ENCODE data around the gene PDXDC1. TPM values are rescaled to one million over a fixed set of nuclear protein-coding genes. Genes with fewer than 3 reads are reported as not detected.
"Not testable (repeated sequence)": the region's sequence is repeated elsewhere in the genome, so short reads cannot be mapped to it uniquely, and the experiment has no call there.

Gene PDXDC1, protein sequence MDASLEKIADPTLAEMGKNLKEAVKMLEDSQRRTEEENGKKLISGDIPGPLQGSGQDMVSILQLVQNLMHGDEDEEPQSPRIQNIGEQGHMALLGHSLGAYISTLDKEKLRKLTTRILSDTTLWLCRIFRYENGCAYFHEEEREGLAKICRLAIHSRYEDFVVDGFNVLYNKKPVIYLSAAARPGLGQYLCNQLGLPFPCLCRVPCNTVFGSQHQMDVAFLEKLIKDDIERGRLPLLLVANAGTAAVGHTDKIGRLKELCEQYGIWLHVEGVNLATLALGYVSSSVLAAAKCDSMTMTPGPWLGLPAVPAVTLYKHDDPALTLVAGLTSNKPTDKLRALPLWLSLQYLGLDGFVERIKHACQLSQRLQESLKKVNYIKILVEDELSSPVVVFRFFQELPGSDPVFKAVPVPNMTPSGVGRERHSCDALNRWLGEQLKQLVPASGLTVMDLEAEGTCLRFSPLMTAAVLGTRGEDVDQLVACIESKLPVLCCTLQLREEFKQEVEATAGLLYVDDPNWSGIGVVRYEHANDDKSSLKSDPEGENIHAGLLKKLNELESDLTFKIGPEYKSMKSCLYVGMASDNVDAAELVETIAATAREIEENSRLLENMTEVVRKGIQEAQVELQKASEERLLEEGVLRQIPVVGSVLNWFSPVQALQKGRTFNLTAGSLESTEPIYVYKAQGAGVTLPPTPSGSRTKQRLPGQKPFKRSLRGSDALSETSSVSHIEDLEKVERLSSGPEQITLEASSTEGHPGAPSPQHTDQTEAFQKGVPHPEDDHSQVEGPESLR
- 100 to 1,000 TPM in 2 of 3 donors, 10 to 100 TPM in 1; 90.4 to 101 (median 100) TPM for polyA plus RNA-seq (ENCODE audit: insufficient read length in 3 of 3)

DNA sequence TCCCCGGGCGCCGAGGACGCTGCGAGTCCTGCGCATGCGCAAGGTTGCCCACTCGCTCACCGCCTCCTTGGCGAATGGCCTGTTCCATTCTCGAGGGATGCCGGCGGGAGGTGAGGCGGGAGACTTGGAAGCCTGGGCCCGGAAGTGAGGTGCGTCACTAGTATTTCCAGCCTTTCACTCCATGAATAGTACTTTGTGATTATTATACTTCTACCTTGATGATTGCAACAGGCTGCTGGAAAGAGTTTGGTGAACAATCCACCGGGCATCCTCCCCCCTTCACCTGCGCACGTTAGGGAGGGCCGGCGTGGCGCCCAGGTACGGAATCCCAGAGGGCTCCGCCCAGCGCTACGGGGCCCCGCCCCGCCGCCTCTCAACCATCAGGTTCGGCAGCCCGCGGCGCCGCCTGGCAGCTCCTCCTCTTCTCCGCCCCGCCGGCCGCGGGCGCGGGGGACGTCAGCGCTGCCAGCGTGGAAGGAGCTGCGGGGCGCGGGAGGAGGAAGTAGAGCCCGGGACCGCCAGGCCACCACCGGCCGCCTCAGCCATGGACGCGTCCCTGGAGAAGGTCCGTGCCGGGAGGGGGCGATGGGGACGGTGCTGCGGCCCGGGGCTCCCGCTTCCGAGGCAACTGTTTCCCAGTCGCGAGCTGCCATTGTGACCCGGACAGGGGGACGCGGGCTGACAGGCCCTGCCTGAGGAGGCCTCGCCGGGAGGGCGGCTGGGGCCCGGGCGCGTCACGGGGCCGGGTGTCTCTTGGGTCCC, at the start of gene PDXDC1:
PDXDC1 (plus strand) TSS at position 371 of the 762 bp plus-strand sequence; CDS start at position 545, 174 bp downstream.
- DNase-seq (ENCODE audit: low read depth in 3 of 3, low spot score in 2 of 3), result peak; percentile 69 to 88 (median 86)

DNA sequence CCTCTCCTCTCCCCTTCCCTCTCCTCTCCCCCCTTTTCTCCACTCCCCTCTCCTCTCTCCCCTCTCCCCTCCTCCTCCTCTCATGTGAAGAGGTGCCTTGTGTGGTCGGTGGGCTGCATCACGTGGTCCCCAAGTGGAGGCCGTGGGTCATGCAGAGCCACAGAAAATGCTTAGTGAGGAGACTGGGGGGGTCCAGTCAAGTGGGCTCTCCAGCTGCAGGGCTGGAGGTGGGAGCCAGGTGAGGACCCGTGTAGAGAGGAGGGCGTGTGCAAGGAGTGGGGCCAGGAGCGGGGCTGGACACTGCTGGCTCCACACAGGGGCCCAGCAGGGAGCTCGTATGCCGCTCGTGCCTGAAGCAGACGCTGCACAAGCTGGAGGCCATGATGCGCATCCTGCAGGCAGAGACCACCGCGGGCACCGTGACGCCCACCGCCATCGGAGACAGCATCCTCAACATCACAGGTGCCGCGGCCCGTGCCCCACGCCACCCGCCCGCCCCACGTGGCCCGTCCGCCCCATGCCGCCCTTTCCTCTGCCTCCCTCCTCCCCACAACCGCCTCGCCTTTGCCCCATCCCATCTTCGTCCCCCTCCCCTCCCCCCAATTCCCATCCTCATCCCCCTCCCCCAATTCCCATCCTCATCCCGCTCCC, 46.6 kb upstream of the PDXDC1 start:
- DNase-seq (ENCODE audit: low read depth in 3 of 3, low spot score in 2 of 3), result not testable (repeated sequence)

DNA sequence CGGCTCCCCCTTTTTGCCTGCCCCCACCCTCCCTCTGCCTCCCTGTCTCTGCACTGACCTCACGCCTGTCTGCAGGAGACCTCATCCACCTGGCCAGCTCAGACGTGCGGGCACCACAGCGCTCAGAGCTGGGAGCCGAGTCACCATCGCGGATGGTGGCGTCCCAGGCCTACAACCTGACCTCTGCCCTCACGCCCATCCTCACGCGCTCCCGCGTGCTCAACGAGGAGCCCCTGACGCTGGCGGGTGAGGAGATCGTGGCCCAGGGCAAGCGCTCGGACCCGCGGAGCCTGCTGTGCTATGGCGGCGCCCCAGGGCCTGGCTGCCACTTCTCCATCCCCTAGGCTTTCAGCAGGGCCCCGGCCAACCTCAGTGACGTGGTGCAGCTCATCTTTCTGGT, 45.6 kb upstream of the PDXDC1 start:
- not testable (repeated sequence) for DNase-seq (ENCODE audit: low read depth in 3 of 3, low spot score in 2 of 3)

DNA sequence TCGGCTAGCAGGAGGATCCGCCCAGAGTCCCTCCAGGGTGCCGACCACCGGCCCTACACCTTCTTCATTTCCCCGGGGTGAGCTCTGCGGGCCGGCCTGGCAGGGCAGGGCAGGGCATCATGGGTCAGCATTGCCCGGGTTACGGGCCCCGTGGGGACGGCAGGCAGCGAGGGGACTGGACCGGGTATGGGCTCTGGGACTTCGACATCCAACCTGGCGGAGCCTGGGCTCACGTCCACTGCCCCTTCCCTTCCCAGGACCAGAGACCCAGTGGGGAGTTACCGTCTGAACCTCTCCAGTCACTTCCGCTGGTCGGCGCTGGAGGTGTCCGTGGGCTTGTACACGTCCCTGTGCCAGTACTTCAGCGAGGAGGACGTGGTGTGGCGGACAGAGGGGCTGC, 44.6 kb upstream of the PDXDC1 start:
- DNase-seq (ENCODE audit: low read depth in 3 of 3, low spot score in 2 of 3), result not testable (repeated sequence)

DNA sequence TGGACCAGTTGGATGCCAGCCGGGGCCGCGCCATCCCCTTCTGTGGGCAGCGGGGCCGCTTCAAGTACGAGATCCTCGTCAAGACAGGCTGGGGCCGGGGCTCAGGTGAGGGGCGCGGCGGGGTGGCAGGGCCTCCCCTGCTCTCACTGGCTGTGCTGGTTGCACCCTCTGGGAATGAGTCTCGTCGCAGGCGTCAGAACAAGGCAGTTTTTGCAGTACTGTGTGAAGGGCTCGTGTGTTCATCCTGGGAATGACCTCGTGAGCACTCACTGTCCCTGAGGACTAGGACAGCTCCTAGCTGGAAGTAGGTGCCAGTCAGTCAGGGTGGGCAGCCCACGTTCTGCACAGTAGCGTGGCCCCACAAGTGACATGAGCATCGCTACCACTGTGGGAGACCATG, 43.9 kb upstream of the PDXDC1 start:
- DNase-seq (ENCODE audit: low read depth in 3 of 3, low spot score in 2 of 3), result not testable (repeated sequence)

DNA sequence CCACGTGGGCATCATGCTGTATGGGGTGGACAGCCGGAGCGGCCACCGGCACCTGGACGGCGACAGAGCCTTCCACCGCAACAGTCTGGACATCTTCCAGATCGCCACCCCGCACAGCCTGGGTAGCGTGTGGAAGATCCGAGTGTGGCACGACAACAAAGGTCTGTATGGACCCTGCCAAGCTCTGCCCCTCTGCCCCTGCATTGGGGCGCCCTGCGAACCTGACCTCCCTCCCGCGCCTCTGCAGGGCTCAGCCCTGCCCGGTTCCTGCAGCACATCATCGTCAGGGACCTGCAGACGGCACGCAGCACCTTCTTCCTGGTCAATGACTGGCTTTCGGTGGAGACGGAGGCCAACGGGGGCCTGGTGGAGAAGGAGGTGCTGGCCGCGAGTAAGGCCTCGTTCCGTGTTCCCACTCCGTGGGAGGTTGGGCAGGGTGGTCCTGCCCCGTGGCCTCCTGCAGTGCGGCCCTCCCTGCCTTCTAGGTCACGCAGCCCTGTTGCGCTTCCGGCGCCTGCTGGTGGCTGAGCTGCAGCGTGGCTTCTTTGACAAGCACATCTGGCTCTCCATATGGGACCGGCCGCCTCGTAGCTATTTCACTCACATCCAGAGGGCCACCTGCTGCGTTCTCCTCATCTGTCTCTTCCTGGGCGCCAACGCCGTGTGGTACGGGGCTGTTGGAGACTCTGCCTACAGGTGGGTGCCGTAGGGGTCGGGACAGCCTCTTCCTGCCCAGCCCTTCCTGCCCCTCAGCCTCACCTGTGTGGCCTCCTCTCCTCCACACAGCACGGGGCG, 42.0 kb upstream of the PDXDC1 start:
- DNase-seq (ENCODE audit: low read depth in 3 of 3, low spot score in 2 of 3), result not testable (repeated sequence)

DNA sequence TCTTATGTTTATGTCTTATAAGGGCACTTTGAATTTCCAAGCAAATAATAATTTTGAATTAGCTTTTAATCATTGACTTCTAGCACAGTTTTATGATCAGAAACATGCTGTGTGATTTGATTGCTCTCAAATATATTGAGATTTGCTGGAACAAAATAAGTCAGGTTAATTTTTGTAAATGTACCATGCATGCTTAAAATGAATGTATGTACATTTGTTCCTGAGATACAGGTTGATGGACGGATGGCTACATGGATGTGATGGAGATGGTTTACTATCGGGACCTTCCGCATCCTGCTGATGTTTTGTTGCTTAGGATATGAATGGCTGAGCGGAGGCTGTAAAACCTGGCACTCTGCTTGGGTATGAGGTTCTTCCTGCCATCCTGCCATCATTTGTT, 37.7 kb upstream of the PDXDC1 start, which contains the start of gene NPIPA1:
NPIPA1 (plus strand) TSS at position 301 of the 400 bp plus-strand sequence; CDS start at position 301, 0 bp downstream.
- DNase-seq (ENCODE audit: low read depth in 3 of 3, low spot score in 2 of 3), result not testable (repeated sequence)

DNA sequence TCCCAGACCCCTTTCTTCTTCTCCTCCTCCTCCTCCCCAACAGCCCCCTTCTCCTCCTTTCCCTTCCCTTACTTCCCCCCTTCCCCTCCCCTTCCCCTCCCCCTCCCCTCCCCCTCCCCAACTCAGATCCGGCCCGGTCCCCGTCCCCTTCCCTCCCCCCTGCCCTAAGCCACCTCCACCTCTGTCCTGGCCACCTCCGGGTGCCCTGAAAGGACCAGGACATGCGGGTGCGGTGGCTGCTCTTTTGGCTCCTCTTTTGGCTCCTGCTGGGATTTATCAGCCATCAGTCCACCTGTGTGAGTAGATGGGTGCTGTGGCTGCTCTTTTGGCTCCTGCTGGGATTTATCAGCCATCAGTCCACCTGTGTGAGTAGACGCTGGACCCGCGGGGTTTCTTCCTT, 36.8 kb upstream of the PDXDC1 start:
- not testable (repeated sequence) for DNase-seq (ENCODE audit: low read depth in 3 of 3, low spot score in 2 of 3)

DNA sequence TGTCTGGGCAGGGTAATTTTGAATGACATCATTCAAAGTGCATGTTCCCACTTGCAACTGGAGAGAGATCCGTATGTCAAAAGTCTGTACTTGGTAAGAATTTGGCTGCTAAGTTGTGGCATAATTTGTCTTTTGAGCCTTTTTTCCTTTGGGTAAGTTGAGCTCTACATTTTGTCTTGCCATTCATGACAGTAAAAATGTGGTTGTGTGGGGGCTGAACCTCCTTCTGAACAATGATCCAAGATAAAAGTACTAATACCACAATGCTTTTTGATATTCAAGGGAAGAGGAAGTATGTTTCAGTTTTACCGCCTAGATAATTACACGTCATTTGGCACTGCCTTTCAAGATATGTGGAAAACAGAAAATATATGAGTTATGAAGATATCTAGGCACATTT, 32.1 kb upstream of the PDXDC1 start:
- not testable (repeated sequence) for DNase-seq (ENCODE audit: low read depth in 3 of 3, low spot score in 2 of 3)

DNA sequence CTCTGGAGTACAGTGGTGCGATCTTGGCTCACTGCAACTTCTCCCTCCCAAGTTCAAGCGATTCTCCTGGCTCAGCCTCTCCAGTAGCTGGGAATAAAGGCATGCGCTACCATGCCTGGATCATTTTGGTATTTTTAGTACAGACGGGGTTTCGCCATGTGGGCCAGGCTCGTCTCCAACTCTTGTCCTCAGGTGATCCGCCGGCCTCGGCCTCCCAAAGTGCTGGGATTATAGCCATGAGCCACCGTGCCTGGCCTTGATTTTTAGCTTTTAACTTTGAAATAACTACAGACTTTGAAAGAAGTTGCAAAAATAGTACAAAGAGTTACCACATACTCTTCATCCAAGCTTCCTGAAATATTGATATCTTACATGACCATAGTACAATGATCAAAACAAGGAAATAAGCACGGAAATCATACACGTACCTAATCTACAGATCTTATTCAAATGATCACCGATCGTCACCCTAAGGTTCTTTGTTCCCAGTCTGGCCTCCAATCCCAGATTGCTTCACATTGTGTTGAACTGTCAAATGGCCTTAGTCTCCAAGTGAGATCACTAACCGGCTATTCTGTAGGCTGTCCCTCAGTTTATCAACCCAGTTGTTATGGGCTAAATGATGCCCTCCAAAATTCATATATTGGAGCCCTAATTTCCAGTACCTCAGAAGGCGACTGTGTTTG, 19.1 kb upstream of the PDXDC1 start:
- DNase-seq (ENCODE audit: low read depth in 3 of 3, low spot score in 2 of 3), result no peak

DNA sequence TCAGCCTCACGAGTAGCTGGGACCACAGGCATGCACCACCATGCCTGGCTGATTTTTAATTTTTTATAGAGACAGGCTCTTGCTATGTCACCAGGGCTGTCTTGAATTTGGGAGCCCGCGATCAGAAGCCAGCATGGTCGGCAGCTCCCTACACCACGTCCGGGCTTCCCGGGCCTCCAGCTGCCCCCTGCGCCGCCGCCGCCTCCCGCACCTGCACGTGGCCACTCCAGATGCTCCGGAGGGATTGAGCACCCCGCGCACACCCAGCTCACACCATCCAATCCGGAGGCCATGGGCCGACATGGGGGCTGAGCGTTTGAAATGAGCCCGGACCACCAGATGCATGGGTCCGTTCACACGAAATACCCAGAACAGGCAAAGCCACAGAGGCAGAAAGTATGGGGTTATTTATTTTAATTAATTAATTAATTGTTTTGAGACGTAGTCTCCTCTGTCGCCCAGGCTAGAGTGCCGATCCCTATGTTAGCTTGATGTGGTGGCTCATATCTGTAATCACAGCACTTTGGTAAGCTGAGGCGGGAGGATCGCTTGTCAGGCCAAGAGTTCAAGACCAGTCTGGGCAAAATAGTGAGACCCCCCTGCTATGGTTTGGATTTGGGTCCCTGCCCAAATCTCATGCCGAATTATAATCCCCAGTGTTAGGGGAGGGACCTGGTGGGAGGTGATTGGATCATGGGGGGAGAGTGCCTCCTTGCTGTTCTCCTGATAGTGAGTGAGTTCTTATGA, 17.1 kb upstream of the PDXDC1 start:
- DNase-seq (ENCODE audit: low read depth in 3 of 3, low spot score in 2 of 3), result no peak

DNA sequence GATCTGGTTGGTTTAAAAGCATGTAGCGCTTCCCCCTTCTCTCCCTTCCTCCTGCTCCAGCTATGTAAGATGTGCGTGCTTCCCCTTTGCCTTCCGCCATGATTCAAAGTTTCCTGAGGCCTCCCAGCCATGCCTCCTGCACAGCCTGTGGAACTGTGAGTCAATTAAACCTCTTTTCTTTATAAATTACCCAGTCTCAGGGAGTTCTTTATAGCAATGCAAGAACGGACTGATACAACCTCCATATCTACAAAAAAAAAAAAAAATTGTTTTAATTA, 16.6 kb upstream of the PDXDC1 start:
- DNase-seq (ENCODE audit: low read depth in 3 of 3, low spot score in 2 of 3), result no peak

DNA sequence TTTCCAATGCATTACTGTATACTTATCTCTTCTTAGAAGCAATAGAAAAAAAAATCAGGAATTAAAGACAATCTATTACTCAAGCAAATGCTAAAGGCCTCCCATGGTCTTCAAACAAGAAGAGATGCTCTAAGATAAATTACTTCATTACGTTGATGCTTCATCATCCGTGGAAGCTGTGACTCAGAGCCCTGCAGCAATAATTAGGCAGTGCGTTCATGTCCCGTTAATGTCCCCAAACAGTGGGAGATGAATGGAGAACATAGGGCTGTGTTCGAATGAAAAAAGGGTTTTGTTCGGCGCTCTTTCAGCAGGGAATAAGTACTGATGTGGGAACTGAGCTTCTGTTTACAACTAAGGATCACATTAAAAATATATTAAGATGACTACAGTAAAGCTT, 15.9 kb upstream of the PDXDC1 start:
- no peak for DNase-seq (ENCODE audit: low read depth in 3 of 3, low spot score in 2 of 3)

DNA sequence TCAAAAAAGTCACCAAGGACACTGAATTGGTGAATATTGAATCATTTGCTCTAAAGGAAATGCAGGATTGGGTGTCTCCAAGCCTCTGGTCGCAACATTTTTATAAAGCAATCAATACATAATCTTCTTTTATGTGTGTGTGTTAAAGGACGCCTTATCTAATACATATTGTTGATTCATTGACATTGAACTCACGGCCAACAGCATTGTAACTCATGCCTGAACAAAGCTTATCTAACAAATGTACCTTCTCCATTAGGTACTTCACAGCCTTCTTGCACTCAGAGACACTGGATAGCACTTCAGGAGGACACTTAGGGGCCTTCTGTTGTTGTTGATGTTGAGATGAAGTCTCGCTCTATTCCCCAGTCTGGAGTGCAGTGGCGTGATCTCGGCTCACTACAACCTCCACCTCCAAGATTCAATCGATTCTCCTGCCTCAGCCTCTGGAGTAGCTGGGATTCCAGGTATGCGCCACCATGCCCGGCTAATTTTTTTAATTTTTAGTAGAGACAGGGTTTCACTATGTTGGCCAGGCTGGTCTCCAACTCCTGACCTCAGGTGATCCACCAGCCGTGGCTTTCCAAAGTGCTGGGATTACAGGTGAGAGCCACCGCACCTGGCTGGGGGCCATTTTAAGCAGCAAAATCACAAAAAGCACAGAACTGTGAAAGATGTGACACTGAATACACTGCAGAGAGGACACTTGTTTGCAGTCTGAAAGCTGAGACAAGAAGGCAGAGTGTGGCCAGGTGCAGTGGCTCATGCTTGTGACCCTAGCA, 13.2 kb upstream of the PDXDC1 start:
- no peak for DNase-seq (ENCODE audit: low read depth in 3 of 3, low spot score in 2 of 3)

DNA sequence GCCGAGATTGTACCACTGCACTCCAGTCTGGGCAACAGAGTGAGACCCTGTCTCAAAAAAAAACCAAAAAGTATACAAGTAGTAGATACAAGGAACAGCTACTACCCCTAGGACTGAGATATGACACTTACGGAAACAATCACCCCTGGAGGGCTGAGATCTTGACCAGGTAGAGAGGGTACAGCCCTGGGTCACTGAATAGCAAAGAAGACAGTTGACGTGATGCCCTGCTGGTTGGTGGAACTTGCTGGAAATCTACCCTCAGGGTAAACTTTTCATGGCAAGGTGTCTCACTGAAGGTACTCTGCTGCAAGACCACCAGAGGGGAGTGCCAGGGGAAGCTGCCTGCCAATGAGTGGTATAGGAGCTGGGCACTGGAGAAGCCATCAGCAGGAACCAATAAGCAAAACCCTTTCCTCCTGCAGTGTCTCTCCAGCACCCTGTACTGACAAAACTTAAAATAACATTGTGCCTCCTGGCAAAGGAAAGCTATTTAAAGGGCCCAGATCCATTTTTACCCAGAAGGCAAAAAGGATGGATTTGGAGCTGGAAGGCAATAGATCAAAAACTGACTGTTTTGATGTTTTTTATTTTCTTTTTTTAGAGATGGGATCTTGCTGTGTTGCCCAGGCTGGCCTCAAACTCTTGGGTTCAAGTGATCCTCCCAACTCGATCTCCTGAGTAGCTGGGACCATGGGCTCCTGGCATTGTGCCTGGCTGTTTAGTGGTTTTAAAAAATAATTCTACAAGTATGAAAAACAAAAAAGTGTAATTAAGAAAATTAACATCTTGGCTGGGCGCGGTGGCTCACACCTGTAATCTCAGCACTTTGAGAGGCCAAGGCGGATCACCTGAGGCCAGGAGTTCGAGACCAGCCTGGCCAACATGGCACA, 11.3 kb upstream of the PDXDC1 start:
- DNase-seq (ENCODE audit: low read depth in 3 of 3, low spot score in 2 of 3), result no peak

DNA sequence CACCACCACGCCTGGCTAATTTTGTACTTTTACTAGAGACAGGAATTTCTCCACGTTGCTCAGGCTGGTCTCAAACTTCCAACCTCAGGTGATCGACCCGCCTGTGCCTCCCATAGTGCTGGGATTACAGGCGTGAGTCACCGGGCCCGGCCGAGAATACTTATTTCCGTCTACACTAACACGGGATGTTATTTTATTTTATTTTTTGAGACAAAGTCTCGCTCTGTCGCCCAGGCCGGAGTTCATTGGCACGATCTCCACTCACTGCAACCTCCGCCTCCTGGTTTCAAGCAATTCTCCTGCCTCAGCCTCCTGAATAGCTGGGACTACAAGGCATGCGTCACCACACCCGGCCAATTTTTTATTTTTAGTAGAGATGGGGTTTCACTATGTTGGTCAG, 9.5 kb upstream of the PDXDC1 start:
- no peak for DNase-seq (ENCODE audit: low read depth in 3 of 3, low spot score in 2 of 3)

DNA sequence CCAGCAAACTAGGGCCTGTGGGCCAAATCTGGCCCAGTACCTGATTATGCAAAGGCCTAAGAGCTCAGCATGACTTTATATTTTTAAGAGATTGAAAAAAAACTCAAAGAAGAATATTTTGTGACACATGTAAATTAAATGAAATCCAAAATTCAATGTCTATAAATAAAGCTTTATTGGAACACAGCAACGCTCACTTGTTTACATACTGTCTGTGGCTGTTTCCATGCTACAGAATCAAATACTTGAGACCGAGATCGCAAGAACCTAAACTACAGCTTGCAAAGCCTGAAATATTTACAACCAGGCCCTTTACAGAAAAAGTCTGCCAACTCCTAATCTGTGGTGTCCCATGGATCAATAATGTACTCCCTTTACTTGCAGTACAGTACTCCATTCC, 5.0 kb upstream of the PDXDC1 start:
- not testable (repeated sequence) for DNase-seq (ENCODE audit: low read depth in 3 of 3, low spot score in 2 of 3)
